GM19351 (cell line): ENCODE measurements around the gene ADAMTS17.

ENCODE experiments used
- ATAC-seq: cut with Tn5 transposase; IDR thresholded peaks from one replicate; pipeline ENCODE4 v1.9.1; 2021; ENCODE audit warnings: mild to moderate bottlenecking, moderate library complexity; ENCODE audit not compliant: unreplicated experiment

The ADAMTS17 gene

DNA sequence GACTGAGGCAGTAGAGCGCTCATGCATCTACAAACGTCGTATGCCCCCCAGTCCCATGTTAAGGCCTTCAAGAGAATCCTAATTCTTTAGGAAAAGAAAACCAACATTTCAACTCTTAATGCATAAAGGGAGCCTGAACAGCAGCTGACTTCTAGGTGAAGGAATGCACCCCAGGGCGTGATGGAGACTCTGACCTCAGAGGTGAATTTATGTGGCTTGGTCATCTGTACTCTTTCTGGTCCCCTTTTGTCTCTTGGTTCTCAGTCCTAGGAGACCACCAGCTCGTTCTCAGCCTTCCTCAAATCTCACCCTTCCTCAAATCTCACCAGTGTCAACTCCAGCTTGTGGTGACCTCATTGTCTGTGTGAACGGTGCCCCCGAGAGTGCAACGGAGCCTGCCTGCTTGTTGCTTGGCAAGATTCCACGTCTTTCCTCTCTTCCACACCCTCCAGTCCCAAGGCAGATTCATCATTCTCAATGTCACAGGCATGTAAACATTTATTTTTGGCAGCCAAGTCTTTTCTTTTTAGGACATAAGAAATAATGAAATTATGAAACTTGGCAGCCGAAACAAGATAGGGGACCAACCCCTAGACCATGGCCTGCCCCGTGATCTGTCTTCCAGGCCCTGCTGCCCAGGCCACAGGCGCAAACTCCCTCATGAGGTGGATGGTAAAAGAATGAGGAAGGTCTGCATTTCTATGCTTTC lies 166.2 kb downstream of the ADAMTS17 start:
- ATAC-seq = no peak

DNA sequence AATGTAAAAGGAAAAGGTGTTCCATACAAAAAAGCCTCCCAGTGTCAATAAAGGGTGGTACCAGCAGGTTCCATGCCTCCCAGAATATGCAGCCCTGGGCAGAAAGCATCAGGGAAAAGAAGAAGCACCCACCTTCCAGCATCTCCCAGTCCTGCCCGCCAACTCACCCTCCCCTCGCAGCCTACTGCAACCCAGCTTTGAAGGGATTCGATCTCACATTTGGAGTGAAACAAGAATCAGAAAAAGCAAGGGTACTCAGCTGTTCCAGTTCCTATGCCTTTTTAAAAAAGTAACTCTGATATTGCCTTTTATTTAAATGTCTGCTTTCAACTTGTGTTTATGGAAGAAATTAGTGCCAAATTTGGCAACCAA lies 166.9 kb downstream of the ADAMTS17 start:
- no peak for ATAC-seq

DNA sequence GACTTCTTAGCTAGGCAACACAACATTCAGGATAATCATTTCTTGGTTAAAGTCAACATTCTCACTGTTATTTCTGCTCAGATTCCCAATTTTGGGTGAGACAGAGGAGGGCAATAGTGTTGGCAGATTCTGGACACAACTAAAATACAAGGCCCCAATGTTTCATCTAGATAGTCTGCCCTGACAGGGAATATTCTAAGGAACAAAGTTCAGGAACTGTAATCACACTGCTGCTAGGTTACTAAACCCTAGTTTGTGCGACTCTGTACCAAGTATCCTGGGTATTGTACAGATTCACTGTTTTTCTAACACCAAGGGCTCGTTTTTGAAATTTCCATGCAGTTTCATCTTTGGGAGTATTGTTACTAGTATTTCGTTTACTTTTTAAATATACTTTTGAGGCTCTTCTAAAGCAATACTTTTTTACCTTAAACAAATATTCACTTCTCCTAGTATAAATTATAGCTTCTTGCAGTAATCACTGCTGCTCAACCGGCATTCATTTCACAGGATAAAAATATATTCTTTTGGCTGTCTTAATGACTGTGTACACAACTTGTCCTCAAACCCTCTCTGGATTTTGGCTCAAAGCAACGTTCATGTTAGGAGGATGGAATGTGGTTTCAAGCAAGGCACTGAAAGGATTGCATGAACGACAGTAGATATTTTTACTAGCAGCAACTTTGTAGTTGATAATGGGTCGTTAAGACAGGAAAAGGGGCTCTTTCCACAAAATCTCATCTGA lies 167.4 kb downstream of the ADAMTS17 start:
- no peak for ATAC-seq

DNA sequence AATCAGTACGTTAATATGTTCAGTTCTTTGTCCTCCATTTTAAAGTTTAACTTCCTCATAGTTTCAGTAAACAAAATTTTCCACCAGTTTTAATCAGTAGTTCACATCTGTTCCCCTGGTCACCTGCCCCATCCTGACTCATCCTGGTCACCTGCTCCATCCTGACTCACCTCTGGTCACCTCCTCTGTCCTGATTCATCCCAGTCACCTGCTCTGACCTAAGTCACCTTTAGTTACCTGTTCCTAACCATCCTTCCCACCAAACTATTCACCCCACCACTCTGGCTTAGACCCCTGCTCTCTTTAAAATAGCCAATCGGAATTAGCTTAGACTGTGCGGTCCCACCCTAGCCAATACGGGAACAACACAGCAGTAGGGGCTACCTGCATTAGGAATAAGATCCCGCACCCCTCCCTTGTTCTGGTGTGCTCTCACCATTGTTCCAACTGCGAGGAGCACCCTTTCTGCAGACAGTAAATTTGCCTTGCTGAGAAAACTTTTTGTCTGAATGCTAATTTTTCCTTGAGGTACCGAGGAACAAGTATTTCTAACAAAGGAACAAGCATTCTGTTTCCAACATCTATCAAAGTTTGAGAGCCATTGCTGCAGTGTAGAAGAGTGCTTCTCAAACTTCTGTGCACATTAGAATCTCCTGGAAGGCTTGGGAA lies 169.3 kb downstream of the ADAMTS17 start:
- no peak for ATAC-seq

DNA sequence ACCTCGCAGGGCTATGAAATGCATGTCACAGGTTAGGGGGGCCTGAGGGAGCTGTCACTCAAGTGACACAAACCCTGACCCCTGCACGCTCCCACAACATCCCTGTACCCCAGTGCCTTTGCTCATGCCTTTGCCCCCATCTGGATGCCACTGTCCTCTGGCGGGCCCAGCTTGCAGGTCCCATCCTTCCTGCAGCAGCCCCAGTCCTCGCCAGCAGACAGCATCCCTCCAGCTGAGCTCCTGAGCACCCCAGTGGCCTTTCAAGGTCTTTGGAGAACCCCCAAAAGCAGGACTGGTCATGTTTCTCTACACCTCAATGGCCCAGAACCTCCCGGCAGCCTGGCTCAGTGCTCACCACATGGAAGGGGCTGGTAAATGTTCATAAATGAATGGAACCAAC lies 170.4 kb downstream of the ADAMTS17 start:
- ATAC-seq = no peak

DNA sequence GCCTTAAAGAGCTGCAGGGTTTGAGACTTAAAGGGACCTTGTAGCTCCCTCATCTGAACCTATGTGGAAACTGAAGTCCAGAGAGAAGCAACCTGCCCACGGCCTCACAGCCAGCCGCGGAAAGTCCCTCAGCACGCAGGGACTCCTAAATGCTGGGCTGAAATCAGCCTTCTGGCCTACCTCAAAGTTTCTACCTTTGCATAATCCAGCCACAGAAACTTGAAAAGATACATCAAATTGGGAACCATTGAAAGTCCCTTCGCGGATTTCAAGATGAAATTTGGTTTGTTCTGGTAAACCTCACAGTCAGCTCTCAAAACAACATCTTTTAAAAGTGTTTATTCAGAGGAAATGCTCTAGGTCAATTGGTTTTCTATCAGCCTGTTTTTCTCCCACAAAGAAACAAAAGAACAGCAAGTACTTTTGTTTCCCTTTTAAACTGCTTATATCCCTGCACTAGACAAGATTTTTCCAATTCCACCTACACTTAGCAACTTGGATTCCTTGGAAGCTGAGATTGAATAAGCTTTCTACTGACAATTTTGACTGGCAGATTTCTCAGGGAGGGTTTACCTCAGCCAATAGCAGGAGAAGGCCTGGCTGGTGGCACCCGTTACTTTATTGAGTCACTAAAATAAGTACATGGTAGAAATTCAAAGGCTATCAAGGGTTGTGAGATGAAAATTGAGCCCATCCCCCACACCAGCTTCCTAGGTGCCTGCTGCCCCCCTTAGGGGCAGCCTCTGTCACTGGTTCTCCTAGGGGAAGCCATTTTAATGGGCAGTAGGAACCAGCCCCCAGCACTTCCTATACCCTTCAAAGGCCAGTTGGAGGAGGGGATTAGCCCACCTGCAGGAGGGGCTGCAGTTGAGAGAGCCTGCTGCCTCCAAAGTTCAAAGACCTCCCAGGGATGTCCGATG lies 171.2 kb downstream of the ADAMTS17 start:
- ATAC-seq = peak; percentile 89

DNA sequence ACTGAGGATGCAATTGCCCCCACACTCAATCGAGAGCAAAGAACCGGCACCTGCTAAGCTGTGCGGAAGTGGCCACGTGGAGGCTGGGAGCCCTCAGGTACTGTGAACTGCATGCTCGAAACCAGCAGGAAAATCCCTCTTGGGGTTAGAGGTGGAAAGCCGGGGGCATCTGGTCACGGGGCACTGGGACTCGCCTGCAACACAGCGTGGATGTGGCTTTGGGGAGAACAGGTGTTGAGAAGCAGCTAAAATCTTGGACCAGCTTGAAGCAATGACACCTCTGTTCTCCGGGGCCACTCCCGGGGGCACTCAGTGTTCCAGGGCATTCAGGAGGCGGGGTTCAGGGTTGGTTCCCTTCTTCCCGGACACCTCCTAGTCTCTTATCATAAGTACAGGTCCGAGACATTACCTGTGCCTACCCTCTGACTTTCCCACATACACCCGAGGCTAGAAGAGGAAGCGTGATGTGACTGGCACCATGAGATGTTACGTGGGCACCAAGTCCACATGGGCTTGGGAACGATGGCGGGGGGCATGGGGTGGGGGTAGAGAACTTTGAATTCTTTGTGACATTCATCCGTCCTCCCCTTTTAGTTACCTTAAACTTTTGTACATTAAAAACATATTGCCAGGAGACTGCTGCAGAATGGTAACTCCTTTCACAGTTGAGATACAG lies 172.0 kb downstream of the ADAMTS17 start:
- ATAC-seq = no peak

DNA sequence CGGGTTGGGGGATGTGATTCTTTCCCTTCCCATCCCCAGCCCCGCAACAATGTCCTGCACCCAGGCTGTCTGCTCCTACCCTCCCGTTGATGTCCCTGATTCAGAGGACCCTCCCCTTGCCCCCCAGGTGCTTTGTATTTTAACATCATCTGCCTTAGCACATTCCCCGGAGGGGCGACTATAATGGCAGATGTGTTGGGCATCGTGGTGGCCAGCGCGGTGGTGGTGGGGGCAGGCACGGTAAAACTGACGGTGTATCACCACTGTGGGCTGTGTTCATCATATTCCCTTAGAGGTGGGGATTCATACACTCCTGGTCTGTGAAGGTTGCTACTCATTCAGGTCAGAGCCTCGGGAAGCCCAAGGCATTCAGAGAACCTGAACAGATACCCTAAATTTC lies 173.0 kb downstream of the ADAMTS17 start:
- no peak for ATAC-seq

DNA sequence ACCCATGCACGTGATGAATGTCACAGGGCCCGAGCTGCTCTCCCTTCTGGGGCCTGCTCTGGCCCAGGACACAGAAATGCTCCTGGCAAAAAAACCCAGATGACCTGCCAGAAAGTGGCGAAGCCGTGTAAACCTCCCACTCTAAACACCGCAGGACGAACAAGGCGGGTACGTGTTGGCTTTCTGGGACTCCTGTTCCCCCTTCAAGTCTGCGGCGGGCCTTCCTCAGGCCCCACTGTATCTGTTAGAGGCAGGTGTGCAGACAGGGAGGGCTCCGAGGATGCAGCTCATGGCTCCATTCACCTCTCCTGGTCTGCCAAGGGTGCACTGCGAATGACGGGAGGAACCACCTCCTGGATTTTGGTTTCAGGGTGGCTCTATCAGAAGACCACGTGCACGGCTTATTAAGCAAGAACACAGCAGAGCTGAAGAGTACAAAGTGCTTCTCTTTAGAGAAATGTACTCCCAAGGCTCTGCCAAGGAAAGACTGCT lies 173.8 kb downstream of the ADAMTS17 start:
- no peak for ATAC-seq

DNA sequence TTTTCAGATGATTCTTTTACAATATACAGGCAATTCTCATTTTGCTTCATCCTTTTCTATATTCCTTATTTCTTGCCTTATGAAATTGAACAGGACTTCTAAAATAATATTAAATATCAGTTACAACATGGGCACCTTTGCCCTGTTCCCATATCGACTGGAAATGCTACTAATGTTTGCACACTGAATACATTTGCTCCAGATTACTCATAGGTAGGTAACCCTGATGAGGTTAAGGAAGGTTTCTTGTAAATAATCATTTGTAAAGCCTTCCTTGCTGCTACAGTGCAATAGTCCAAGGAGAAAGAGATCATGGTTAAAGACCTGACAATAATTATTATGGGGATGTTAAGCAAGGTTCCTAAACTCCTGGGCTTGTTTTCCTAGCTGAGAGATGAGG lies 175.5 kb downstream of the ADAMTS17 start:
- no peak for ATAC-seq

DNA sequence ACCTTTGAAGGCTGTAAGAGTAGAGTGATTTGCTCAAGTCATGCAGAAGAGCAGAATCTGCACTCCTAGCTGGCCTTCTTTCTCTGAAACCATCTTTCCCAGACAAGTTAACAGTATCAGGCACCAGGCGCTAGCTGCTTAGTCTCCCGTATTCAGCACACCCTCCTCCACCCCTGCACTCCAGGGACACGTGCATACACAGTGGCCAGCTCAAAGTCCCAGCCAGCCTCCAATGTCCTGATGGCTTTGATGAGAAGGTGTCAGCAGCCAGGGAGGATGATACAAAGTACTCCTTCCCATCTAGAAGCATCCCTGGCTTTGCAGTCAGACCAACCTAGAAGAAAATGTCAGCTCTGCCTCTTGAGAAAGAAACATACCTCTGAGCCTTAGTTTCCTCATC lies 177.8 kb downstream of the ADAMTS17 start:
- no peak for ATAC-seq

DNA sequence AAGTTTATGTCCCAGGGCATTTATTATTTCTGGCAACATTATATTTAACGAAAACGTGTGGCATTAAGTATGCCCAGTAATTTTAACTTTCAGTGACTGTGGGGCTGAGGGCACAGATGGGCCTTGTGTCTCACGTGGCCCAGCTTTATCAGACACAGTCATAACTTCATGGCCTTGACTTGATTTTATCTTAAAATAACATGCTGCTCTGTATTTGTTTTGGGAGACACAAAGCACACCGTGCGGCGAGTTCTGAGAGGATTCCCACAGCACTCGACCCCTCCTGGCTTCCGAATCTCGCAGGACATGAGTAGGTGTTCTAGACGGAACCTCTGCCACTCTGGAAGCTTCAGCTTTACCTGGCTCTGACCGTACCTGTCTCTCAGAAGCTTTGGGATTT lies 180.8 kb downstream of the ADAMTS17 start:
- ATAC-seq = no peak

DNA sequence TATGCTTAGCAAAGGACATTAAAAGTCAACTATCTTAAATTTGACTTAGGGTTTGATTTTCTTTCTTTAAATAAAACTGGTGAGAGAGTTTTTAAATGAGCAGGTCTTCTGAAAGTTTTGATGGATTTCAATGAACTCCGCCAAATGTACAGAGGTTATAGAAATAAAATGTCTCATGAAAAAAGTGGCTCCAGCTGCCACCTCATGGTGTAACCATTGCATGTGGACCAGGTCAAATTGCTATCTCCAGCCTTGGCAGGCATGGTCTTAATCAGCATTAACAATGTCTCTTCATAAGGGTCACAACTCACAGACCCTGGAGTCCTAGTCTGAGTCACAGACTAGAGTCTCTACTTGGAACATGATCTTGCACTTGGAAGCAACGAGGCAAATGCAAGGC lies 182.3 kb downstream of the ADAMTS17 start:
- no peak for ATAC-seq

DNA sequence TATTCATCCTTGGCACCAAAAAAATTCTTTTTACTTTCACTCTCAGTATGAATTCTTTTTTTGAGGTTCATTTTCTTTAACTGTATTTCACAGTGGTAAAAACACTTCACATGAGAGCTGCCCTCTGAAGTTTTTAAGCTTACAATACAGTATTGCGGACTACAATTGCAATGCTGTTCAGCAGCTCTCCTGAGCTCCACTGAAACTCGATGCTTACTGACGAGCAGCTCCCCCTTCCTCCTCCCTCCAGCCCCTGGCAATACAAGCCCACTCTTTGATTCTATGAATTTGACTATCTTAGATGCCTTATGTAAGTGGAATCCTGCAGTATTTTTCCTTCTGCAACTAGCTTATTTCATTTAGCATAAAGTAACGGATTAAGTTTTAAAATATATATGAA lies 183.4 kb downstream of the ADAMTS17 start:
- ATAC-seq = no peak

DNA sequence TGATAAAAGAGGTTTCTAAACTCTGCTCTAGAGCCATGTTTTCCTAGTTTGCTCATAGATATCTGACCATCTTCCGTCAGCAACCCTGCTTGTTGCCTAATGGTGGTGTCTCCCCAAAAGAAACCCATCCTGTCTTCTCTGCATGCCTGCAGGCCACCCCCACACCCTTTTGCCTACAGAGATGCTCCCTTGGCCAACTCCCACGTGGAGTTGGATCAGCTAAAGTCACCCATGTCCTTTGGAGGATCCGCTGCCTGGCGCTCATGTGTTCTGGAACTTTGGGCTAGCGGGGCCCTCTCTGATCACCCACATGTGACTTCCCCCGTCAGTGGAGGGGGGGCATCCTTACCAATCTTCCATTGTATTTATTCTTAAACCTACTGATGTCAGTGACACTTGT lies 185.6 kb downstream of the ADAMTS17 start:
- no peak for ATAC-seq

DNA sequence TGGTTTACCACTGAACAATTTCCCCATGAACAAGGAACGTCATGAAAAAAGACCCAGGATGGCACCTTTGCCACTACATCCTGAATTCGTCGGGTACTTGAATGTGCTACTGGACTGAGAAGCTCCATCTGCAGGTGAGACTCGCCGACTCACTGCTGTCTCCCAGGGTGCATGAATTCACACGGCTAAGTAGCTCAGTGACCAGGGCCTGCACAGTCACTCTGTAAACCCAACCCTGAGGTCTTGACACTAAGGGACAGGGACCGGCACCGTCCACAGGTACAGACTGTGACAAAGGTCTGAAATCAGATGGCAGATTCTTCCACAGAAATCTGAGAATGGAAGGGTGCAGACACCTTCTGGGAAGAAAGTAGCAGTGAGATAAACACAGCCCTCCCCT lies 187.4 kb downstream of the ADAMTS17 start:
- no peak for ATAC-seq

DNA sequence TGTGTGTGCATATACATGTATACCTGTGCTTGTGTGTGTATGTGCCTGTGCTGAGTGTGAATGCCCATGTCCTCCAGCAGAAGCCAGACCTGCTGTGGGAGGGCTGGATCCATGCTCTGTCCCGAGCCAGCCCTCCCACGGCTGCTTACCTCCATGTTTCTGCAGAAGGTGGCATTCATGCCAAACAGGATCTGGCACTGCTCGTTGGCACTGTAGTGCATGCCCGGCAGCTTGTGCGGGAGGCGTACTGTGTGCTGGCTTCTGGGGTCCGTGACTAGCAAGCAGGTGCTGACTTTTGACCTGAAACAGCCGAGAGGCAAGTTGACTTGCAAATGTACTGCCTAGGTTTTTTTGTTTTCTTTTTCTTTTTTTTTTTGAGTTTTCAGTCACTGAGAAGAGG lies 189.3 kb downstream of the ADAMTS17 start:
- ATAC-seq = no peak

DNA sequence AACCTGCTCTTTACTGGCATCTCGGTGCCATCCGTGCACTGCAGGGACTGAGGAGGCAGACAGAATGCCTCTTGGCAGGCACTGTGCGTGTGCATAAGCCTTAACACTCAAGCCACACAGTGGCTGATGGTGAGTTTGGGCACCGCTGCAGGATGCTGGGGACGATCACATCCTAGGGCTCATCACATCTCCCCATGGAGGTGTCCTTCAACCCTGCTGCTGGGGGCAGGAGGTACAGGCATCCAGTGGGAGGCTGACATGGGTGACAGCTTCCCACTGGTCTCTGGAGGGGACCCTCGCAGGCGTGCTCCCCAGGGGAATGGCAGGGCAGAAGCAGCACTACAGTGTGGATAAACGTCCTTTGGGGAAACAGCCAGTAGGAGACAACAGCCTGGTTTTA lies 190.9 kb downstream of the ADAMTS17 start:
- no peak for ATAC-seq

DNA sequence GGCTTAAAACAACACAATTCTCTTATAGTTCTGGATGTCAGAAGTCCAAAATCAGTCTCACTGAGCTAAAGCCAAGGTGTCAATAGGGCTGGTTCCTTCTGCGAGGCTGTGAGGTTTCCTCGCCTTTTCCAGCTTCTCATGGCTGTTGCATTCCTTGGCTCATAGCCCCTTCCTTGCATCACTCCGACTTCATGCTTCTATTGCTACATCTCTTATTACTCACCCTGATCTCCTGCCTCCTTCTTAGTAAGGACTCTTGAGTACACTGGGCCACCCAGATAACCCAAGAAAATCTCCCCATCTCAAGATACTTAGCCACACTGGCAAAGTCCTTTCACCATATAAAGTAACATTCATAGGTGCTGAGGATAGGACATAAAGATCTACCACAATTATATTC lies 193.9 kb downstream of the ADAMTS17 start:
- ATAC-seq = no peak

DNA sequence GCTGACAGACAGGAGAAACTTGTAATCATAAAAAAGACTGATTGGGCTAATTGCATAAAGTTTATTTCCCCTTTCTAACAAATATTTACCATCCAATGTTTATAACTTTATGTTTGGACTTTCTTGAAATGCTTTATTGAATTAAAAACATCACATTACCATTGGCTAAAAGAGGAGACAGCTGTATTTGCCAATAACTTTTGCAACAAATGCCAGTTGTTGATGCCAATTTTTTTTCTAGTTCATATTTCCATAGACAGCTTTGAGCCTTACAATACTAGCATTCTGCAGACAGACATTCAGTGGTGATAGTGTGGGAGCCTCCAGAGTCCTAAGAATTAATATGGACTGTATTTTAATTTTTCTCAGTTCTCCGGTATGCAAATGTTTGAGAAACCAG lies 198.4 kb downstream of the ADAMTS17 start:
- ATAC-seq = no peak
